GM18498 (cell line): Measurements from ENCODE around the gene TLE1.
"Not testable (repeated sequence)": the region's sequence is repeated elsewhere in the genome, so short reads cannot be mapped to it uniquely, and the experiment has no call there.

ENCODE experiments used
- ATAC-seq: cut with Tn5 transposase; IDR thresholded peaks from one replicate; pipeline ENCODE4 v1.9.1; 2021; ENCODE audit warnings: mild to moderate bottlenecking, moderate library complexity; ENCODE audit not compliant: unreplicated experiment

Gene TLE1

GRCh38 chr9:81601639-81602623 lies 87.4 kb downstream of the TLE1 start:
- ATAC-seq, result no peak

GRCh38 chr9:81600631-81601030 lies 88.7 kb downstream of the TLE1 start:
- ATAC-seq, result no peak

GRCh38 chr9:81599837-81600236 lies 89.5 kb downstream of the TLE1 start:
- no peak for ATAC-seq

GRCh38 chr9:81598811-81599210 lies 90.5 kb downstream of the TLE1 start:
- ATAC-seq, result no peak

GRCh38 chr9:81598123-81598497 lies 91.2 kb downstream of the TLE1 start:
- no peak for ATAC-seq

- ATAC-seq, result no peak
These were observed 91.8 kb downstream of the TLE1 start for GRCh38 chr9:81597419-81598122.

GRCh38 chr9:81596679-81597418 lies 92.5 kb downstream of the TLE1 start:
- no peak for ATAC-seq

GRCh38 chr9:81595887-81596543 lies 93.3 kb downstream of the TLE1 start:
- no peak for ATAC-seq

- not testable (repeated sequence) for ATAC-seq
These were observed 94.1 kb downstream of the TLE1 start for GRCh38 chr9:81595293-81595692.

- no peak for ATAC-seq
These were observed 94.9 kb downstream of the TLE1 start for GRCh38 chr9:81594415-81594814.

- no peak for ATAC-seq
These were observed 96.5 kb downstream of the TLE1 start for GRCh38 chr9:81592887-81593266.

- no peak for ATAC-seq
These were observed 97.6 kb downstream of the TLE1 start for GRCh38 chr9:81591791-81592190.

GRCh38 chr9:81590688-81591087 lies 98.7 kb downstream of the TLE1 start:
- no peak for ATAC-seq

GRCh38 chr9:81589819-81590218 lies 99.5 kb downstream of the TLE1 start:
- ATAC-seq, result no peak

- no peak for ATAC-seq
These were observed 100.0 kb downstream of the TLE1 start for GRCh38 chr9:81589392-81589791.

- ATAC-seq, result no peak
These were observed 101.0 kb downstream of the TLE1 start for GRCh38 chr9:81588148-81588871.

- no peak for ATAC-seq
These were observed 102.6 kb downstream of the TLE1 start for GRCh38 chr9:81586786-81587185.

GRCh38 chr9:81585191-81585763 lies 104.1 kb downstream of the TLE1 start:
- no peak for ATAC-seq

- no peak for ATAC-seq
These were observed 105.2 kb downstream of the TLE1 start for GRCh38 chr9:81584099-81584498.

- no peak for ATAC-seq
These were observed 107.4 kb downstream of the TLE1 start for GRCh38 chr9:81581986-81582385.
